NCI-H69 (cell line): ENCODE results near the gene MX2.
"Not testable (repeated sequence)": the region's sequence is repeated elsewhere in the genome, so short reads cannot be mapped to it uniquely, and the experiment has no call there.

ENCODE experiments used
- DNase-seq: peaks from one replicate; lab custom pipeline; 2025; lab: John Stamatoyannopoulos, UW

Gene MX2

DNA sequence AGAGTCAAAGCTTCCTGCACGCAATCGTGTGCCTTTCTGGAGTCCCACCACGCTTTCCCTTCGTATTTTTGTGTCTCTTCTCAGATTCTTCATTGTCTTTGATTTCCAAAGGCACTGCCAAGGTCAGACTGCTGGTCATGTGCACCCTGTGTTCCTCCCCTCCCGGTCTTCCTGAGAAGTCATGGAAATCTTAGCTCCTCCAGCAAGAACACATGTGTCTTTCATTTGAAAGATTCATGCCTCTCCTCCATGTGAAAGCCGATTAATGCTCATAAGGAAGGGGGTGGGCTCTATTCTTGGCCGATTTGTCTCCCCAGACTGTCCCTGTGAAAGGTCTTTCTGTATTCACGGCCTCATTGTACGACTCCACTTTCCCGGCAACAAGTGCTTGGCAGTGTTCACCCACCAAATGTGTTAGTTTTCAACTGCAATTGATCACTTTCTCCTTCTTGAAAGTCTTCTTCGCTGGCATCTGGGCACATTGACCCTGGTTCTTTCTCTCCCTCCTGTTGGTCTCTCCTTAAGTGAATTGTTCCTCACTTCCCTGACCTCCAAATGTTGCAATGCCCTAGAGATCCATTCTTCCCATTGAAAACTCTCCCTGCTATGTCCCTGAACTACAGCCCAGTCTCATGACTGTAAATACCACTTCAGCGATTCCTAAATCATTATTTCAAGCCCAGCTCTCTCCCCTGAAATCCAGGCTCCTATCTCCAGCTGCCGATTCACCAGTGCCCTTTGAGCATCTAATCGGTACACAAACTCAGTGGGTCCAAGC, 25.4 kb downstream of the MX2 start:
- no peak for DNase-seq

DNA sequence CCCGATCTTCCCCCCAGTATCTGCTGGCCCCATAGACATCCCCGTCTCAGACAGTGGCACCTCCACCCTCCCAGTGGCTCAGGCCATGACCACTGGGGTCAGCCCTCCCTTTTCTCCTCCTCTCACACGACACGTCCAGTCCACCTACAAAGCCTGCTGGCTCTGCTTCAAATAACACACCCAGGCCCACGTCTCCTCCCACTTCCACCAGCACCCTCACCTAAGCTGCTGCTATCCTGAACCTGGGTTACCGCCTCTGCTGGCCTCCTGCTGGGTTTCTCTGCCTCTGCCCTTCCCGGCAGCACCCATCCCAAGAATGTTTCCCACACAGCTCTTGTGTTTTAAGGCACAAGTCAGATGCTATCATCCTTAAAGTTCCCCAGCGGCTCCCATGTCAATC, 26.0 kb downstream of the MX2 start:
- no peak for DNase-seq

DNA sequence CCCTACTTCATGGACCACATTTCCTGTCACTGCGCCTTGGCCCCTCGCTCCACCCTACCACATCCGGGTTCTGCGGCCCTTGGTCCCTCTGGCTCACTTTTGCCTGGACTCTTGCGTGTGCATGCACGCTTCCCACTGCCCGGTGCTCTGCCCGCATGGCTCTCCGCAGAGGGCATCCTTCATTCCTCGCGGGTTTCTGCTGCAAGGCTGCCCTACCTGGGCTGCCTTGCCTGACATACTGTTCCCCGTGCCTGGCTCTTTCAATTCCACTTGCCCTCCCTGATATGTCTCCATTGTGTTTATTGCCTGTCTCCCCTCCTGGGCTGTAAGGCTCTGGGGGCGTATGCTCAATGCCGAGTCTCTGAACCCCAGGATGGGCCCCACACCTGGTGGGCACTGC, 26.4 kb downstream of the MX2 start:
- DNase-seq = no peak

DNA sequence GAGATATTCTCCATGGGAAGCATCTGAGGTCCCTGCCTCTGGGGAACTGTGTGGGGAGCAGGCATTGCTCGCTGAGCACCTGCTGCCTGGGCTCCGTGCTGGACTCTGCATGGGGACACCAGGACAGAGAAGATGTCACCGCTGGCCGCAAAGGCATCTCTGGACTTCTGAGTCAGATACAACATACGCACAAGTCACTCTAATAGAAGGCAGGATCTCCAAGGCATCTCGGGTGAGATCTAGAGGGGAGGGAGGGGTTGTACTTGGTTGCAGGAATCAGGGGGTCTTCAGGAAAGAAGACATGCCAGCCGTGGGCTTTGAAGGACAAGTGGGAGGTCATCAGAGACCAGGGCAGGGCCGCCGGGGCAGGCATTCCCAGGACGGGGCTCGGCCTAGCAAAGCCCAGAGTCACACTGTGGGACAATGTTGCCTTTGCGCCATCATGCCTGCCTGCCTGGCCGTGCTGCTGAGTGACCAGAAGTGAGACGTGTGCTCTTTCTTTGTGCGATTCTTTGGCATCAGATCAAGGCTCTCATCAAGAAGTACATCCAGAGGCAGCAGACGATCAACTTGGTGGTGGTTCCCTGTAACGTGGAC, 28.3 kb downstream of the MX2 start:
- DNase-seq = no peak

DNA sequence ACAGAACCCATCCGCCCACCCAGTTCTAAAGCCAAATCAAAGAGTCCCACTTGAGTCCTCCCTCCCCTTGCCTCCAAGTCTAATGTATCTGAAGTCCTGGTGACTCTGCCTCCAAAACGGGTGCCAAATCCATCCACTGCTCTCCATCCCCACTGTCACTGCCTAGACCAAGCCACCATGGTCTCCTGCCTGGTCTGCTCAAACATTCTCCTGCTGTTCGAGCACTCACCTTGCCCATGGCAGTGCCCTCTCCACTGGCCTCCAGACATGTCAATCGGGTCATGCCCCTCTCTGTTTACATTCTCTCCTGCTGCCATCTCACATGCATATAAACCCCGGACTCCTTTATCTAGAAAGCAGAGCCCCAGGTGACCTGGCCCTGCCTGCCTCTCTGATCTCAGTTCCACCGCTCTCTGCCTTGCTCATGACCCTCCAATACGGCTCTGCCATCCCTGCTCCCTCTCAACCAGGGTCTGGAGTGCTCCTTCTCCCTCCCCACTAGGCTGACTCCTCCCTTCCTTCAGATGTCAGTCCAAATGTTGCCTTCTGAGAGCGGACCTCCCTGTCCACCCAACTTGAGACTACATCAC, 32.1 kb downstream of the MX2 start:
- DNase-seq = no peak

DNA sequence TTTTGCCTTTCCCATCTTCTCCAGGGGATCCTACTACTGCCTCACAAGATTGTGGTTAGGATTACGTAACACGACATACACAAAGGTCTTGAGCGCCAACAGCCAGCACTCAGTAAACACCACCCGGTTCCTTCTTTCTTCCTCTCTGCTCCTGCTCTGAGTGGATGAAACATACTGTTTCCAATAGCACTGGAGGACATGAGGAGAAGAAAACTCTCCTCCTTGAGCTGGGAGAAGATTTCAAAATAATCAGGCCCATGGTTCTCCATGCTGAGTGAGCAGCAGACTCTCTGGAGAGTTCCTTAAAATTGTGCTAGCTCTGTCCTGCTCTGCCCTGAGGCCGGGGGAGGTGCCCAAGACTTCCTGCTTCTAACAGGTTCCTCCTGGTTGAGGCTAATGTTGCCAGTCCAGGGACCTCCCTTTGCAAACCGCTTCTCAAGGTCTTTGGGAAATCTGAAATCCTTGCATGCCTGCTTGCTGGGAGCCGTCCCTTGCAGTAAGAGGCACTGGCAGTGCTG, 34.8 kb downstream of the MX2 start:
- DNase-seq = no peak

DNA sequence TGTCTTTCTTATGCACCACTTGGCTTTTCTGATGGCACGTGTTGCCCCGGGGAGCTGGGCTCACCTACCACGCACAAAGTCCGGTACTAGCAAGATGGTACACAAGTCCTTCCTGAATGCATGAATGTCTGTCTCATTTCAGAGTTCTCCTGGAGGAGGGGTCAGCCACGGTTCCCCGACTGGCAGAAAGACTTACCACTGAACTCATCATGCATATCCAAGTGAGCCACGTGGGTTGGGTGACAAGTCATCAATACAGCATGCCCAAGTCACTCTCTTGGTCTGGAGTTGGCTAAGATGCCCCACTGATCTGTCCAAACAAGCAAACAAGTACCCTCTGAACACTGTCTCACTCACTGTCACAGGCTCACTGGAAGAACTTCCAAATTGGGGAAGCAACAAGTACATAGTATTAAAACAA, 35.7 kb downstream of the MX2 start:
- DNase-seq = no peak

DNA sequence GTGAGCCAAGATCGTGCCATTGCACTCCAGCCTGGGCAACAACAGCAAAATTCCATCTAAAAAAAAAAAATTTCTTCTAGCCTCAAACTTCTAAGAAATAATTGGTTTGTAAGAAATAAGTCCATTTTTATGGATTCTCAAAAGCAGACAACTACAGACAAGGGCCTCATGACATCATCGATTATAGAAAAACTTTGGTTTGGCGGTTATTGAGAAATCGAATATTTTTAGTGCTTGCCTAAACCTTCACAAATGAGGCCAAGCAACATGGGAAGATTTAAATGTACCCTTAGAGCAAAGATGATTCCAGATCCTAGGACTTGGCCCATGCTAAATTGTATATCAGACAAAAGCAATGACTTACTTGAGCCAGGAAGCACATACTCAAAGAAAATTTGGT, 36.4 kb downstream of the MX2 start:
- DNase-seq = no peak

DNA sequence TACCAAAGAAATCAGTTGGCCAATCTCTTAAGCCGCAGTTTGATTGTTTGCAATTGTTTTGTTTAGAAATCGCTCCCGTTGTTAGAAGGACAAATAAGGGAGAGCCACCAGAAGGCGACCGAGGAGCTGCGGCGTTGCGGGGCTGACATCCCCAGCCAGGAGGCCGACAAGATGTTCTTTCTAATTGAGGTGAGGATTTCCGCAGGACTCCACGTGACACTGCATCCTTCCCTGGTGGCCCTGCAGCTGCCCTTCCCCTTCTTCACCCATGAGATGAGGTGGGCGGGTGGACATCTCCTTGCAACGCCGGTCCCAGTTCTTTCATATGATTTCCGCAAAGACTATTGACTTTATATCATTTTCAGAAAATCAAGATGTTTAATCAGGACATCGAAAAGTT, 37.0 kb downstream of the MX2 start:
- no peak for DNase-seq

DNA sequence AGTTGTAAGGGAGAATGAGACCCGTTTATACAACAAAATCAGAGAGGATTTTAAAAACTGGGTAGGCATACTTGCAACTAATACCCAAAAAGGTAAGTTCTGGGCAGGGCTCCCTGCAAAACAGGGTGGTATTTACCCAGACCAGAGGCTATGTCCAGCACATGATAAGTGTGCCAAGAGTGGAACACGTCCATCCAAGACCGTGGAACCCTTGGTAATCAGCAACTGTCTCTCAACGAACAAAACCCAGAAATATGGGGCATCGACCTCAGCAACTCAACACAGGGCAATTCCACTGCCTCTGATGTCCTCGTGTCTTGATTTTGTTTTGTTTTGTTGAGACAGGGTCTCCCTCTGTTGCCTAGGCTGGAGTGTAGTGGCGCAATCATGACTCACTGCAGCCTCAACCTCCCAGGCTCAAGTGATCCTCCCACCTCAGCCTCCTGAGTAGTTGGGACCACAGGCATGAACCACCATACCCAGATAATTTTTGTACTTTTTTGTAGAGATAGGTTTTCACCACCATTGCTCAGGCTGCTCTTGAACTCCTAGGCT, 37.5 kb downstream of the MX2 start:
- DNase-seq = no peak

DNA sequence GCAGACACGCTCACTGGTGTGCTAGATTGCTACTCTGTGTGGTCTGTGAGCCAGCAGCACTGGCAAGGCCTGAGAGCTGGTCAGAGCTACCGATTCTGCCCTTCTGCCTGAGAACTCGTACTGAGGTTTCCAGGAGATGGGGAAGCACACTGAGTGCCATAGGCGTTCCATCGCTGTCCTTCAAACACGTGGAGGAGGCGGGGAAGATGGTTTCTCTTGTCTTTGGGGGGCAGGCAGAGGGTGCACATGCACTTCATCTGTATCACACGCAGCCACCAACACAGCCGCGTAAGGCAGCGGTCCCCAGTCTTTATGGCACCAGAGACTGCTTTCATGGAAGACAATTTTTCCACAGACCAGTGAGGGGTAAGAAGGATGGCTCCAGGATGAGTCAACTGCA, 40.4 kb downstream of the MX2 start:
- DNase-seq = no peak

DNA sequence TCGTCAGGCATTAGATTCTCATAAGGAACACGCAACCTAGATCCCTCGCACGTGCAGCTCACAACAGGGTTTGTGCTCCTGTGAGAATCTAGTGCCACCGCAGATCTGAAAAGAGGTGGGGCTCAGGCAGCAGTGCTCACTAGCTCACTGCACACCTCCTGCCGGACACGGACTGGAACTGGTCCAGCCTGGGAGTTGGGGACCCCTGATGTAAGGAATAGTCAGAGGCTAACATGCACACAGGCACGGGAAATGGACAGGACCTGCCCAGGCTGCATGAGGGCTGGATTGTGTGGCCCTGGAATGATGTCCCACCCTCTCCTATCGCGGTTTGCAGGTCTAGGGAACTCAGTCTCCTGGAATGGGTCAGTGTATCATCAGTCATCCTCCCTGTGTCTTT, 41.0 kb downstream of the MX2 start:
- DNase-seq = no peak

DNA sequence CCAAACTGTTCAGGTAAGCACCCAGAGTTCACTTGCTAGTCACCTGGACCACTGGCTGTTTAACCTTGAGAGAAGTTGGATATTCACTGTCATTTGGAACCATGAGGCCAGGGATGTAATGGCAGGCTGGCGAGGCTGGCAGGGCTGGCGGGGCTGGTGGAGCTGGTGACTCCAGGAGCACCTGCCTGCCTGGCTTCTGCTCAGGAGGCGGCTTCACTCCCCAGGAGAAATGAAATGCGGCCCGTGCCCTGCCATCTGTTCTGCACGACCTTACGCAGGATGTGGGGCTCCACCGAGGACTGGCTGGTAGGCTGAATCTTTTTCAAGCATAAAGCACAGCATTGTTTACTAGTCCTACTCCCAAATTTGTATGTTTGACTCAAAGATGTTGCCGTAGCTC, 41.5 kb downstream of the MX2 start:
- DNase-seq = no peak

DNA sequence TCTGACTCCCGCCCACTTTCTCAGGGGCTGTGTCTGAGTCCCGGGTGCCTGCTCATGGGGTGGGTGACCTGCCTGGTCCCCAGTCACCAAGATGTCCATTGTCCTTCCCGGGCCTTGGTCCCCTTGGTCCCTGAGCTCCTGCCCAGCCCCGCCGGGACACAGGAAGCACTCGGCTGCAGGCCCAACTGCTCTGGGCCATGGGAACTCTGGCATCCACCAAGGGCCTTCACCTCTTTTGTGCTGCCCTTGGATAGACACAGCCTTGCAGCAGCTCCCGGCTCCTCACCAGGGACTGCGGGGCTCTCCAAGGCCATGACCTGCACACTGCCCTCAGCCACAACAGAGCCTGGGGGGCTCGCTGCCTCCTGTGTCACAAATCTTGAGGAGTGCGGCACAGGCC, 42.1 kb downstream of the MX2 start:
- DNase-seq = no peak

DNA sequence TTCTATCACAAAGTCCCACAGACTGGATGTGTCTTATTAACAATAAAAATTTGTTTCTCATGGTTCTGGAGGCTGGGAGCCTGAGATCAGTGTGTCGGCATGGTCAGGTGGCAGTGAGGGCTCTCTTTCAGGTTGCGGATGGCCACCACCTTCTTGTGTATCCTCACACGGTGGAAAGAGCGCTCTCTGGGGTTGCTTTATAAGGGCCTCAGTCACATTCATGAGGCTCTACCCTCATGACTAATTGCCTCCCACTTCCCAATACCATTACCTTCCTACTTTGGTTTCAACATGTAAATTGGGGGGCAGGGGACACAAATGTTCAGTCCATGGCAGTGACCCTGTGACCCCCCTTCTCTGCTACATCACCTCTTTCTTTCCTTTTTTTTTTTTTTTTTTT, 43.5 kb downstream of the MX2 start:
- DNase-seq = no peak

DNA sequence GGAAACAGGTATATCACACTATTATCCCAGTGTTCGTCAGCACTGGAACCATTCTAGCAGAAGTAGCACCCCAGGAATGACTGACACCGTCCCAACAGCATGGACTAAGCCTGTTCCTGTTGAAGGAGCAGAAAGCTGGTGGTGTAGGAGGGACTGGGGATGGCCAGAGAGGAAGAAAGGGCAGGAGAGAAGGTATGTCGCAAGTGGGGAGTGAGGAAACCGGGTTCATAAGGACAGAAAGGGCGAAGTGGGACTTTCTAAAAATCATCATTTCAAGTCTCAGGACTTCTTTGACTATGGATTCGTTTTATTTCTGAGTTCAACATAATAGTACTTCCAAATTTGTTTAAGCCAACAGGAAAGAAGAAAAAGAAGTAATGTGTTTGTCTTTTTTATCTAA, 44.5 kb downstream of the MX2 start:
- DNase-seq = no peak

DNA sequence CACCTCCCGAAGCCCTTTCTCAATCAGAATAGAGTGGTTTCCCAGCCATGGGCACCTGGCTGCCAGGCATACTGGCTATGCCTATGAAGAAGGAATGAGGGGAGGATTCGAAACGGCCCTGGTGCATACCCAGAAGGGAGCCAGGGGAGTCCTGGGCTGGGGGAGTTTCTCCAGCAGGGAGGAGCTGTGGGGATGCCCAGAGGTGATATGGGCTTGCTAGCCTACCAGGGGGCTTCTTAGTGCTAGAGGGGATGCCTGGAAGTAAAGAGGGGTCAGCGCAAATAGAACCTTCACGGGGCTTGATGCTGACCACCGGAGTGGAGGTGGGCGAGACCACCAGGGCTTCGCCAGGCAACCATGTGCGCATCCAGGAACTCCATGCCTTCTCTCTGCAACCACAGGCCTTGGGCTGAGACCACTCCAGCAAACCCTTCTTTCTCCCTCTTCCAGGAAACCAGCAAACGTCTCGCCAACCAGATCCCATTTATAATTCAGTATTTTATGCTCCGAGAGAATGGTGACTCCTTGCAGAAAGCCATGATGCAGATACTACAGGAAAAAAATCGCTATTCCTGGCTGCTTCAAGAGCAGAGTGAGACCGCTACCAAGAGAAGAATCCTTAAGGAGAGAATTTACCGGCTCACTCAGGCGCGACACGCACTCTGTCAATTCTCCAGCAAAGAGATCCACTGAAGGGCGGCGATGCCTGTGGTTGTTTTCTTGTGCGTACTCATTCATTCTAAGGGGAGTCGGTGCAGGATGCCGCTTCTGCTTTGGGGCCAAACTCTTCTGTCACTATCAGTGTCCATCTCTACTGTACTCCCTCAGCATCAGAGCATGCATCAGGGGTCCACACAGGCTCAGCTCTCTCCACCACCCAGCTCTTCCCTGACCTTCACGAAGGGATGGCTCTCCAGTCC, 46.0 kb downstream of the MX2 start:
- DNase-seq = no peak

DNA sequence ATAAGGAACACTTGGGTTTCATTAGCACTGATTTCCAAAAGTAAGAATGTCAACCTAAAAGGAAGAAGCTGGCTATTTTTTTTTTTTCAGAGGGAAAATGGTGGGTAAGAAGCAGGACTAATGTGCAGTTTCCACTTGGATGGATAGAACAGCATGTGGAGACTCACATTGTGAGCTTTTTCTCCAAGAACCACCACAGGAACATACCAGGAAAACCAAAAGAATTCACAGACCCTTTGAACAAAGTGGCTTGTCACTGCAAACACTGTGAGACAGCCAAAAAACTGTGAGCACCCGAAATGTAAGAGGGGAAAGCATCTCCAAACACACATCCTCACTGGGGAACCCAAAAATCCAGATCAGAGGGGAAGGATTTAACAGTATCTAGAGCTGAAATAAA, 48.5 kb downstream of the MX2 start:
- no peak for DNase-seq

DNA sequence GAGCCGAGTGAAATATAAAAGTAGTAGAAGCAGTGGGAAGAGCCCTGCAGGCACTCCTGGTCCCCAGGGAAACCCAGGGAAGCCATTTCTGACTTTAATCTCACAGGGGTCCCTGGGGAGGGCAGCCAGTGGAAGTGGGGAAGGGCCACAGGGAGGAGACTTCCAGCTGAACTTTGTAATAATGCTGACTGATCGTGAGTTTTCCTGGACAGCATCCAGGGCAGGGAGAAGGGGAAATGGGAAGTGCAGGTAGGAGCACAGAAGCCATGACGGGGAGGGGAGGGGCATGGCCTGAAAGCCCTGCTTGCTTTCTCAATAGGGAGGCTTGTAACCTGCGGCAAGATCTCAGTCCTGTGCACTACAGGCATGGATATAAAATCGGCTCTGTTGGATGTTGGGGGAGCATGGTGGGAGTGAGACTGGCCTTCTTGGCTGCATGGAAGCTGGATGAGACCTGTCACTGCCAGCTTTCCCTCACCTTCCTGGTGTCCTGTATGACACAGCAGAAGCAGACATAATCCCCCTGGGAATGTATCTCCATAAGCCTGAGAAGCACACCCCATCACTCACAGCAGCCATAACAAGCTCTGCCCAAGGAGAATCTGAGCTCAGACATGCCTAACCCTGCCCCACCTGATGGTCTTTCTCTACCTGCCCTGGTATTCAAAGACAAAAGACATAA, 49.1 kb downstream of the MX2 start:
- no peak for DNase-seq

DNA sequence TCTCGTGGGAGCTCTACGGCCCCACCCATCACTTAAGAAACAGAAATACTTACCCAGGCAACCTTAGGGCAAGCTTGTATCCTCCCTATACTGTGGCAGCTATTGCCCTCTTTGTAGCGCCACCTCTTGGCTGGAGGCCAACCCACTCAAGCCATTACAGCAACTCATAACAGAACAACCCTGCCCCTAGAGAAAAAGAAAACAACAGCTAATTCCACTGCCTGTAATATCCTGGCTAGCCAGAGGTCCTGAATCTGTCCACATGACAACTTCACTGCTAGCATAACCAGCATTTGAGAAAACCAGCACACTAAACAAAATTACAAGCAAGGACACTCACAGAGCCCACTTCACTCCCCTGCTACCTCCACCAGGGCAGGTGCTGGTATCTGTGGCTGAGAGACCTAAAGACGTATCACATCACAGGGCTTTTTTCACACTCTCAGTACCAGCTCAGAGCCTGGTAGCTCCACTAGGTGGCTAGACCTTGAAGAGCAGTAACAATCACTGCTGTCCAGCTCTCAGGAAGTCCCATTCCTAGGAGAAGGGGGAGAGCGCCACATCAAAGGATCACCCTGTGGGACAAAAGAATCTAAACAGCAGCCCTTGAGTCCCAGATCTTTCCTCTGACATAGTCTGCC, 49.7 kb downstream of the MX2 start:
- peak; percentile 34 for DNase-seq

DNA sequence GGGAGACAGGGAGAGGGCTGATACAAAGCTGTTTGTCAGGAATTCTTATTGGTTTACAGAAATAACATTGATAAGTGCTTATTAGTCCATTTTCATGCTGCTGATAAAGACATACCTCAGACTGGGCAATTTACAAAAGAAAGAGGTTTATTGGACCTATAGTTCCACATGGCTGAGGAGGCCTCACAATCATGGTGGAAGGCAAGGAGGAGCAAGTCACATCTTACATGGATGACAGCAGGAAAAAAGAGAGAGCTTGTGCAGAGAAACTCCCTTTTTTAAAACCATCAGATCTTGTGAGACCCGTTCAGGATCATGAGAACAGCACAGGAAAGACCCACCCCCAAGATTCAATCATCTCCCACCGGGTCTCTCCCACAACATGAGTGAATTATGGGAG, 55.7 kb downstream of the MX2 start:
- not testable (repeated sequence) for DNase-seq
